K562 (cell line): ENCODE measurements around the gene KLHL29. TPM values are rescaled to one million over a fixed set of nuclear protein-coding genes. Genes with fewer than 3 reads are reported as not detected.
"Not testable (repeated sequence)": the region's sequence is repeated elsewhere in the genome, so short reads cannot be mapped to it uniquely, and the experiment has no call there.

Source experiments
- ATAC-seq: fragments of 200-7000 bp; cut with Tn5 transposase; 3 replicates; pipeline ENCODE4 v1.9.1; 2020; ENCODE audit warnings: moderate library complexity
- BruUV-seq: library from RNA; stranded (reverse); fragments of 400-500 nt; replicated peaks from 2 replicates; lab custom pipeline; 2021; lab: Mats Ljungman, UMichigan
- CTCF ChIA-PET: fragments of 300-600 bp; formaldehyde crosslinking; extraction: SDS; loops from one replicate; lab custom pipeline; 2021; ENCODE audit warnings: low intra/inter-chr PET ratio; lab: Yijun Ruan, JAX
- POLR2A ChIA-PET: fragments of 300-600, 350-650 bp; sonication (Branson Sonifier 250); formaldehyde crosslinking; extraction: SDS; loops from one replicate; lab custom pipeline; 2021; ENCODE audit warnings: antibody characterized with exemption, inconsistent platforms; lab: Yijun Ruan, JAX
- DNase-seq, 4 experiments: peaks; one replicate each; pipeline versions ENCODE4 v3.0.0 to v3.0.0-alpha.2; 2011 to 2018; ENCODE audit warnings: low spot score in 3 of 4, mixed read lengths in 3 of 4; ENCODE audit errors: extremely low read depth in 1 of 4
- FAIRE-seq: peaks from 2 replicates; lab custom pipeline; 2011; peaks lifted over from hg19 to GRCh38; lab: Jason Lieb, UNC
- H2AFZ ChIP-seq: 2 replicates; pipeline ENCODE4 v1.6.0; 2011; ENCODE audit warnings: low read depth, low read length, control low read depth, inconsistent platforms
- H3K27ac ChIP-seq: fragments of 200-600 bp; 3 replicates; pipeline ENCODE4 v1.8.0; 2011; ENCODE audit warnings: low read depth, mild to moderate bottlenecking, control low read depth, inconsistent platforms, low read length, moderate library complexity, mixed read lengths; ENCODE audit errors: extremely low read depth
- H3K27me3 ChIP-seq, 2 experiments: fragments of 300-600 bp in 1 of 2; 2 replicates in 1 of 2; 3 replicates in 1 of 2; pipeline versions ENCODE4 v1.6.0 to v1.8.0; 2011; ENCODE audit warnings: inconsistent platforms in 2 of 2, low read length in 2 of 2, mild to moderate bottlenecking in 1 of 2, mixed read lengths in 1 of 2, moderate library complexity in 1 of 2; ENCODE audit not compliant: control insufficient read depth in 2 of 2, insufficient read depth in 2 of 2
- H3K36me3 ChIP-seq: fragments of 300-600 bp; 3 replicates; pipeline ENCODE4 v1.8.0; 2011; ENCODE audit warnings: mild to moderate bottlenecking, low read length, inconsistent platforms; ENCODE audit not compliant: control insufficient read depth, insufficient read depth
- H3K4me1 ChIP-seq, 2 experiments: fragments of 200-600 bp in 1 of 2; replicated peaks in 1 of 2; 2 replicates in 1 of 2; 3 replicates in 1 of 2; pipeline versions ENCODE4 v1.5.1 to v1.8.0; 2011; ENCODE audit warnings: inconsistent platforms in 2 of 2, low read length in 2 of 2, mild to moderate bottlenecking in 1 of 2, mixed read lengths in 1 of 2, moderate library complexity in 1 of 2; ENCODE audit not compliant: control insufficient read depth in 2 of 2, insufficient read depth in 2 of 2
- H3K4me2 ChIP-seq: 2 replicates; pipeline ENCODE4 v1.6.1; 2011; ENCODE audit warnings: low read length, control low read depth, inconsistent platforms, mixed read lengths; ENCODE audit not compliant: insufficient read depth
- H3K4me3 ChIP-seq: fragments of 200-600 bp; sonication (generic), shearing (Covaris generic); 2 replicates; pipeline ENCODE4 v1.5.1; 2016; ENCODE audit warnings: control low read depth, inconsistent platforms
- H3K79me2 ChIP-seq: fragments of 200-600 bp; 3 replicates; pipeline ENCODE4 v1.8.0; 2011; ENCODE audit warnings: low read length, inconsistent platforms; ENCODE audit not compliant: control insufficient read depth, insufficient read depth
- H3K9ac ChIP-seq, 2 experiments: 2 replicates each; pipeline versions ENCODE4 v1.6.0 to v1.6.1; 2011; ENCODE audit warnings: low read depth in 2 of 2, low read length in 2 of 2, control low read depth in 1 of 2, inconsistent platforms in 1 of 2, mild to moderate bottlenecking in 1 of 2, mixed read lengths in 1 of 2; ENCODE audit not compliant: insufficient read depth in 1 of 2
- H3K9me1 ChIP-seq: one replicate; pipeline ENCODE4 v1.6.0; 2011; ENCODE audit warnings: inconsistent platforms, mild to moderate bottlenecking, low read length, moderate library complexity; ENCODE audit not compliant: control insufficient read depth, insufficient read depth
- H3K9me3 ChIP-seq: replicated peaks from 2 replicates; pipeline ENCODE4 v1.5.1; 2011; ENCODE audit warnings: low read depth, low read length, inconsistent platforms; ENCODE audit not compliant: control insufficient read depth, insufficient read depth
- H4K20me1 ChIP-seq: replicated peaks from 2 replicates; pipeline ENCODE4 v1.6.1; 2011; ENCODE audit warnings: low read length, inconsistent platforms, mixed read lengths; ENCODE audit not compliant: control insufficient read depth, insufficient read depth
- FOXJ2 ChIP-seq: fragments of 200-800 bp; sonication (Bioruptor generic); IDR thresholded peaks from 2 replicates; pipeline ENCODE4 v1.6.1; 2016; ENCODE audit warnings: missing genetic modification characterization, missing compliant biosample characterization
- MBD2 ChIP-seq: sonication (generic); IDR thresholded peaks from 2 replicates; pipeline ENCODE4 v1.6.1; 2016; ENCODE audit warnings: low read depth, borderline replicate concordance
- NFIC ChIP-seq: fragments of 450-650 bp; IDR thresholded peaks from 2 replicates; pipeline ENCODE4 v1.6.1; 2017; ENCODE audit warnings: mild to moderate bottlenecking, inconsistent platforms
- NONO ChIP-seq, 2 experiments: fragments of 200-400 bp in 1 of 2; fragments of 450-650 bp in 1 of 2; formaldehyde crosslinking in 1 of 2; IDR thresholded peaks; 2 replicates each; pipeline ENCODE4 v1.6.1; 2017; ENCODE audit warnings: low read depth in 2 of 2, mild to moderate bottlenecking in 2 of 2, moderate library complexity in 2 of 2, low read length in 1 of 2
- RBM15 ChIP-seq: fragments of 200-400 bp; formaldehyde crosslinking; IDR thresholded peaks from 2 replicates; pipeline ENCODE4 v1.6.1; 2018; ENCODE audit warnings: mild to moderate bottlenecking, low read length, moderate library complexity; ENCODE audit not compliant: insufficient read depth
- U2AF2 ChIP-seq: fragments of 200-400 bp; formaldehyde crosslinking; optimal IDR thresholded peaks from 2 replicates; pipeline ENCODE3; 2017; ENCODE audit warnings: low read depth, mild to moderate bottlenecking, low read length
- ZC3H11A ChIP-seq: IDR thresholded peaks from 2 replicates; pipeline ENCODE4 v1.6.1; 2012; ENCODE audit warnings: low read depth, low read length, improper control_type of control experiment
- ZEB2 ChIP-seq: fragments of 450-650 bp; IDR thresholded peaks from 2 replicates; pipeline ENCODE4 v1.6.1; 2016
- ZNF695 ChIP-seq: fragments of 450-650 bp; formaldehyde crosslinking; IDR thresholded peaks from 2 replicates; pipeline ENCODE4 v1.4.0; 2020; ENCODE audit warnings: mild to moderate bottlenecking, moderate library complexity
- ZNF707 ChIP-seq: fragments of 250-450 bp; sonication (Bioruptor Pico); conservative IDR thresholded peaks from 2 replicates; pipeline ENCODE4 v1.8.0; 2022; ENCODE audit warnings: inconsistent platforms, mild to moderate bottlenecking, moderate library complexity
- WGBS: fragments of 100-300 bp; shearing (Covaris generic); methylation state at CpG from one replicate; pipeline ENCODE4 v1.1.6; 2016; ENCODE audit warnings: low coverage, mixed read lengths; ENCODE audit not compliant: insufficient coverage; ENCODE audit errors: missing lambda C conversion rate; 5-methylcytosine and 5-hydroxymethylcytosine counted together
- in situ Hi-C: fragments of 300-500 bp; cut with MboI; formaldehyde crosslinking; loops from 4 replicates; pipeline ENCODE4 v1.15.0; 2018; ENCODE audit warnings: inconsistent platforms, mixed read lengths
- intact Hi-C: fragments of 100-400 bp; cut with micrococcal nuclease; formaldehyde crosslinking; loops from 2 replicates; pipeline ENCODE4 v1.14.2; 2022
- polyA plus RNA-seq, 8 experiments: library from polyadenylated mRNA; depleted of rRNA in 4 of 8; stranded (reverse) in 5 of 8; unstranded in 3 of 8; fragments of >200 nt; fragmentation: Nextera tagmentation in 2 of 8; fragmentation: Illumina TruSeq in 1 of 8; extraction: Ambion mirVana in 2 of 8; extraction: Trizol in 1 of 8; gene quantifications; 2 replicates each; pipeline versions ENCODE4 v1.2.1 to v1.2.3, GENCODE V29; 2011 to 2014; ENCODE audit warnings: inconsistent platforms in 1 of 8, missing spikeins in 1 of 8
- total RNA-seq, 7 experiments: library from RNA; depleted of rRNA in 6 of 7; stranded (reverse); fragments of >200 nt in 6 of 7; fragmentation: Illumina TruSeq in 2 of 7; extraction: Trizol in 2 of 7; gene quantifications; 2 replicates each; pipeline versions ENCODE4 v1.2.1 to v1.2.3, GENCODE V29; 2011 to 2021; ENCODE audit warnings: low replicate concordance in 1 of 7
- TF ChIP-seq, protein P1 (sequence below): sonication (generic); formaldehyde crosslinking; IDR thresholded peaks from 2 replicates; pipeline ENCODE4 v1.8.0; 2022; ENCODE audit warnings: mild to moderate bottlenecking, low read depth, missing genetic modification reagents
- TF ChIP-seq, protein P2 (sequence below): IDR thresholded peaks from 3 replicates; pipeline ENCODE4 v1.6.1; 2011; ENCODE audit warnings: borderline replicate concordance, mild to moderate bottlenecking, moderate library complexity; ENCODE audit not compliant: insufficient read length; ENCODE audit errors: extremely low read depth

The KLHL29 gene
- total and polyA plus RNA-seq, 9 of the 15 experiments (the other 6 are each of a cell fraction or from before 2014, with no cell fraction given): 0.03 to 0.31 (median 0.08) TPM; not detected in 1

DNA sequence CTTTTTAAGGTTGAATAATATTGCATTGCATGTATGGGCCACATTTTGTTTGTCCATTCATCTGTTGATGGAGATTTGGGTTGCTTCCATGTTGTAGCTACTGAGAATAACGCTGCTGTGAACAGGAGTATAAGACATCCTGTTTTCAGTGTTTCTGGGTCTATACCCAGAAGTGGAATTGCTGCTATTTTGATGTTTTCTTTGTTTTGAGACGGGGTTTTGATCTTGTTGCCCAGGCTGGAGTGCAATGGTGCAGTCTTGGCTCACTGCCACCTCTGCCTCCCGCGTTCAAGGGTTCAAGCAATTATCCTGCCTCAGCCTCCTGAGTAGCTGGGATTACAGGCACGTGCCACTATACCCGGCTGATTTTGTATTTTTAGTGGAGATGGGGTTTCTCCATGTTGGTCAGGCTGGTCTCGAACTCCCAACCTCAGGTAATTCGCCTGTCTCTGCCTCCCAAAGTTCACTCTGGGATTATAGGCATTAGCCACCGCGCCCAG, 6.3 kb downstream of the KLHL29 start:
- H3K9ac ChIP-seq, BruUV-seq, H3K4me3 ChIP-seq, H3K27ac ChIP-seq, H3K4me2 ChIP-seq, H4K20me1 ChIP-seq, H2AFZ ChIP-seq, POLR2A ChIA-PET, FAIRE-seq, CTCF ChIA-PET, intact Hi-C loops, H3K4me1 ChIP-seq, DNase-seq, H3K79me2 ChIP-seq, H3K9me3 ChIP-seq, H3K9me1 ChIP-seq, H3K36me3 ChIP-seq, ATAC-seq, in situ Hi-C loops: not testable (repeated sequence)
- peak; percentile 34 for TF ChIP-seq NFIC
- H3K27me3 ChIP-seq: peaks cover 13 to 33% of the 10 kb centered on the region in 2 experiments
- WGBS: 2% methylated on average over 10 of the region's 10 CpGs

DNA sequence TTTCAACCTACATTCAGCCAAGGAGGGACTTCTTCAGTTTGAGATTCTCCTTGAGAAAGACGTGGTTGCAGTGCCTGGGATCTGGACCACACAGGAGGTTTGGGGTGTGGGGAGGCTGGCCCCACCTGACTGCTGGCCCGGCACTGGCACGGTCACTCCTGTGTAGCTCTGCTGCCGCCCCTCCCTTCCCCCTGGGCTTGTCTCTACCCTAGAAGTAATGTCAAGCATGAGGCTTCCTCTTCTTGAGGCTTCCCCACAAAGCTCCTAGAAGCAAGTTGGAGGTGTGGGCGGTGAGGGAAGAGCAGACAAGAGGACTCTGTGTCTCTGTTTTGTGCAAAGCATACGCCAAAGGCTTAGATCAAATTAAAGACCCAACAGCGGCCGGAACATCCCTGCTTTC, 8.7 kb downstream of the KLHL29 start:
- ChIA-PET POLR2A (no interaction called here), CTCF (no interaction called here)
- Histone ChIP-seq H3K9me1 (no peaks in the 10 kb centered on the region), H4K20me1 (no peaks in the 10 kb centered on the region), H3K36me3 (no peaks in the 10 kb centered on the region), H3K27ac (no peak overlapping the region), H3K4me1 (no peaks in the 10 kb centered on the region), H3K4me3 (no peak overlapping the region), H3K79me2 (no peaks in the 10 kb centered on the region), H3K4me2 (no peak overlapping the region), H3K9ac (no peak overlapping the region), H3K9me3 (no peaks in the 10 kb centered on the region), H2AFZ (no peak overlapping the region), H3K27me3 (peaks cover 8 to 38% of the 10 kb centered on the region in 2 experiments; a peak in 4 of 5 replicates)
- FAIRE-seq (no peak), DNase-seq (no peak), ATAC-seq (no peak)
- 0% methylated on average over 8 of the region's 8 CpGs for whole genome bisulfite sequencing
- no TSS peak for BruUV-seq
- intact Hi-C loops: no loop called here
- in situ Hi-C loops: no loop called here
- TF ChIP-seq U2AF2 (no peak), ZEB2 (no peak), MBD2 (no peak), ZNF695 (no peak), FOXJ2 (tag) (no peak), ZNF707 (CRISPR knock-in tag) (no peak), NONO (IDR thresholded peaks at IDR 0.05; ENCODE audit: low read depth in 2 of 2, low read length in 1 of 2) (no peak), ZC3H11A (no peak), RBM15 (no peak)
- TF ChIP-seq, protein P1, sequence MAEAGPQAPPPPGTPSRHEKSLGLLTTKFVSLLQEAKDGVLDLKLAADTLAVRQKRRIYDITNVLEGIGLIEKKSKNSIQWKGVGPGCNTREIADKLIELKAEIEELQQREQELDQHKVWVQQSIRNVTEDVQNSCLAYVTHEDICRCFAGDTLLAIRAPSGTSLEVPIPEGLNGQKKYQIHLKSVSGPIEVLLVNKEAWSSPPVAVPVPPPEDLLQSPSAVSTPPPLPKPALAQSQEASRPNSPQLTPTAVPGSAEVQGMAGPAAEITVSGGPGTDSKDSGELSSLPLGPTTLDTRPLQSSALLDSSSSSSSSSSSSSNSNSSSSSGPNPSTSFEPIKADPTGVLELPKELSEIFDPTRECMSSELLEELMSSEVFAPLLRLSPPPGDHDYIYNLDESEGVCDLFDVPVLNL: no peak
- TF ChIP-seq, protein P2, sequence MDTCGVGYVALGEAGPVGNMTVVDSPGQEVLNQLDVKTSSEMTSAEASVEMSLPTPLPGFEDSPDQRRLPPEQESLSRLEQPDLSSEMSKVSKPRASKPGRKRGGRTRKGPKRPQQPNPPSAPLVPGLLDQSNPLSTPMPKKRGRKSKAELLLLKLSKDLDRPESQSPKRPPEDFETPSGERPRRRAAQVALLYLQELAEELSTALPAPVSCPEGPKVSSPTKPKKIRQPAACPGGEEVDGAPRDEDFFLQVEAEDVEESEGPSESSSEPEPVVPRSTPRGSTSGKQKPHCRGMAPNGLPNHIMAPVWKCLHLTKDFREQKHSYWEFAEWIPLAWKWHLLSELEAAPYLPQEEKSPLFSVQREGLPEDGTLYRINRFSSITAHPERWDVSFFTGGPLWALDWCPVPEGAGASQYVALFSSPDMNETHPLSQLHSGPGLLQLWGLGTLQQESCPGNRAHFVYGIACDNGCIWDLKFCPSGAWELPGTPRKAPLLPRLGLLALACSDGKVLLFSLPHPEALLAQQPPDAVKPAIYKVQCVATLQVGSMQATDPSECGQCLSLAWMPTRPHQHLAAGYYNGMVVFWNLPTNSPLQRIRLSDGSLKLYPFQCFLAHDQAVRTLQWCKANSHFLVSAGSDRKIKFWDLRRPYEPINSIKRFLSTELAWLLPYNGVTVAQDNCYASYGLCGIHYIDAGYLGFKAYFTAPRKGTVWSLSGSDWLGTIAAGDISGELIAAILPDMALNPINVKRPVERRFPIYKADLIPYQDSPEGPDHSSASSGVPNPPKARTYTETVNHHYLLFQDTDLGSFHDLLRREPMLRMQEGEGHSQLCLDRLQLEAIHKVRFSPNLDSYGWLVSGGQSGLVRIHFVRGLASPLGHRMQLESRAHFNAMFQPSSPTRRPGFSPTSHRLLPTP: no peak
